SK-N-SH treated with all-trans-retinoic acid at 6 μM for 48 hours (cell line): ENCODE measurements around the gene GOT1.

Source experiments
- TOX ChIP-seq: fragments of 250-450 bp; sonication (Bioruptor Pico); IDR thresholded peaks from 2 replicates; pipeline ENCODE4 v1.8.0; 2021; ENCODE audit warnings: mild to moderate bottlenecking, moderate library complexity, borderline replicate concordance
- ZFP30 ChIP-seq: fragments of 450-650 bp; formaldehyde crosslinking; IDR thresholded peaks from 2 replicates; pipeline ENCODE4 v1.5.0; 2022; ENCODE audit warnings: mild to moderate bottlenecking, moderate library complexity

GRCh38 chr10:99365736-99366135 is 64.7 kb downstream of the GOT1 start:
- TF ChIP-seq ZFP30 (CRISPR knock-in tag), result no peak
- no peak for TF ChIP-seq TOX (CRISPR knock-in tag)
